ENCODE data around the gene ANKRD12.

Gene ANKRD12

DNA sequence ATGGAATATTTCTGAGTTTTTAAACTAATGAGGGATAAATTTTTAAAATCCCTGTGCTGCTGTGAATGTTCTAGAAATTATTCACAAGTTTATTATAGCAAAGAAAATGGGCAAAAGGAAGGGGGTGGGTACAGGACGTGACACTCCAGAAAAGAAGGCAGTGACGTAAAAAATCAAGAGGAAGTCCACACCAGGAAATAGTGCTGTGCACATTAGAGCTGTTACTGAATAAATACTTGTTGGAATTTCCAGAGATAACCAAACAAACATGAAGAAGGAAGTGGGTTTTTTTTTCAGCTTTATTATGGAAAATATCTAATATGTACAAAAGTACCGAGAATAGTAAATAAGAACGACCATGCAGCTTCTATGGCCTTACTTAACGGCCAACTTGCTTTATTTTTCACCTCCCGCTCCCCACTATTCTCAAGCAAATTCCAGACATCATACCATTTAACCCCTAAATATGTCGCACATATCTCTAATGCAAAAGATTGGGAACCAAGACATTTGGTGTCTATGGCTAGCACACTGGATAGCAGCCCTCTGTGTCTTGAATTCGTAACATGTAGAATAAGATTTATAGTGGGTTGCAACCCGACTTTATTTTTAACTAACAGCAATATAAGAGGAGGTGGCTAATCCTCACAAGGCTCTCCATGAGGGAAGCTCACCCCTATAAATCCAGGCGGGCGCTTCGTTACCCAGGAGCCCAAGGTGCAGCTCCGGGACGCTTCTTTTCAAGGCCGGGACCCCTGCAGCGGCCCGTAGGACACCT lies 34.7 kb upstream of the ANKRD12 start:
- TF ChIP-seq, protein P1, sequence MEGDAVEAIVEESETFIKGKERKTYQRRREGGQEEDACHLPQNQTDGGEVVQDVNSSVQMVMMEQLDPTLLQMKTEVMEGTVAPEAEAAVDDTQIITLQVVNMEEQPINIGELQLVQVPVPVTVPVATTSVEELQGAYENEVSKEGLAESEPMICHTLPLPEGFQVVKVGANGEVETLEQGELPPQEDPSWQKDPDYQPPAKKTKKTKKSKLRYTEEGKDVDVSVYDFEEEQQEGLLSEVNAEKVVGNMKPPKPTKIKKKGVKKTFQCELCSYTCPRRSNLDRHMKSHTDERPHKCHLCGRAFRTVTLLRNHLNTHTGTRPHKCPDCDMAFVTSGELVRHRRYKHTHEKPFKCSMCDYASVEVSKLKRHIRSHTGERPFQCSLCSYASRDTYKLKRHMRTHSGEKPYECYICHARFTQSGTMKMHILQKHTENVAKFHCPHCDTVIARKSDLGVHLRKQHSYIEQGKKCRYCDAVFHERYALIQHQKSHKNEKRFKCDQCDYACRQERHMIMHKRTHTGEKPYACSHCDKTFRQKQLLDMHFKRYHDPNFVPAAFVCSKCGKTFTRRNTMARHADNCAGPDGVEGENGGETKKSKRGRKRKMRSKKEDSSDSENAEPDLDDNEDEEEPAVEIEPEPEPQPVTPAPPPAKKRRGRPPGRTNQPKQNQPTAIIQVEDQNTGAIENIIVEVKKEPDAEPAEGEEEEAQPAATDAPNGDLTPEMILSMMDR (conservative IDR thresholded peaks at IDR 0.05; ENCODE audit: control insufficient read depth, insufficient read depth, low read depth, low read length): no peak
- H3K4me3 ChIP-seq (ENCODE audit: control insufficient read depth, low read depth, low read length): peak overlapping the region; percentile 51
- peak; percentile 72 for DNase-seq (ENCODE audit: low read depth)

DNA sequence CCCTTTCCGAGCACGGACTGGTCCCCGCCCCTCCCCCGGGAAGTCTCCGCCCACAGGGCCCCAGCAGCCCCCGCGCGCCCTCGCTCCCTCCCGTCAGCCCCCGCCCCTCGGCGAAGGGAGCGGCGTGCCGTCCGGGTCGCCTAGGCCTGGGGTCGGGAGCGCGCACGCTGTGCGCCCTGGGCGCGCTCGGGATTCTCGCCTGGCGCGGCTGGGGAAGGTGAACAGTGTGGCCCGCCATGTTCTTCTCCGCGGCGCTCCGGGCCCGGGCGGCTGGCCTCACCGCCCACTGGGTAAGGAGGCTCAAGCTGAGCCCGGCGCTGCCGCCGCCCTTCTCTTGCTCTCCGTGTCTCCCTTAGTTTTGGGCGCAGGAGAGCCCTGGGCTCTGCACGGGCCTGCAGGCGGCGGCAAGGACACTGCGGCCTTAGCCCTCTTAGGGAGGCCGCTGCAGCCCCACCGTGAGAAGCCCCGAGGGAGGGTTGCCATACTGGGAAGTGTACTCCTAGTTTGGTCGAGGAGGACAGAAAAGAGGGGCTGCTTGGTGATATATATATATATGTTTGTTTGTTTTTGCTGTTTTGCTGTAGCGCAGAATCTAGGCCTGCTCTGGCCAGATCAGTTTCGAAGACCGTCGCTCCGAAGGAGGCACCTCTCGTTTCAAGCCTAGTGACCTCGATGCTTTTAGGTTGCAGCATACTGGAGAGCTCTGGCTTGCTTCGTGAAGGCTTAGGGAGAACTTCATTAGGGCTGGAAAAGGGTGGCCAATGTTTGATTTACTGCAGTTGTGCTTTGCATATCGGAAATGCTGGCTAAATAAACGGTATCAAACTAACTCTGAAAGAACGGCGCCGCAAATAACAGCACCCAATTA lies 33.8 kb upstream of the ANKRD12 start, which contains the start of gene NDUFV2:
Gene NDUFV2 (plus strand): TSS at position 192 of the 868 bp plus-strand sequence. CDS start 45 bp downstream, at position 237.
- peak; percentile 91 for DNase-seq (ENCODE audit: low read depth)
- H3K4me3 ChIP-seq (ENCODE audit: control insufficient read depth, low read depth, low read length): peak within 1 kb of the TSS; percentile 85
- TF ChIP-seq, protein P1 (conservative IDR thresholded peaks at IDR 0.05; ENCODE audit: control insufficient read depth, insufficient read depth, low read depth, low read length): no peak

DNA sequence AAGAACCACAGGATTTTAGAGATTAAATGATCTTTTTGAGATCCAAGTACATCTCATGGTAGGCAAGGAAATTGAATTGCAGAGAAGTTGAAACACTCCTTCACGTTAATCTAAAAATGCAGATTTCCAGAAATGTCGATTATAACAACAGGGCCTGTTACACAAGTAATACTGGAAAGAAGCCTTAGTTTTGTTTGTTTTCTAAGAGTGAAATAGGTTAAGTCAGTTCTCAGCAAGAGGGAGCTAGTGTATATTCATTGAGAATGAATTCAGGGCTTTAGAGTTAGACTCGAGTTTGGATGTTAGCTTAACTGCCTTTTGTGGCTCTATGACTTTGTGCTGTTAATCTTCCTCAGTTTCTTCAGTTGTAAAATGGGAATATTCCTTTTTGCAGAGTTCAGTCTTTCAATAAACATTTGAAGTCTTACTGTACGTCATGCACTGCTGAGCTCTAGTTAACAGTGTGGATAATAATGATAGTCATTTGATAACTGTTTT lies 33.2 kb upstream of the ANKRD12 start:
- TF ChIP-seq, protein P1 (conservative IDR thresholded peaks at IDR 0.05; ENCODE audit: control insufficient read depth, insufficient read depth, low read depth, low read length): peak; percentile 27
- peak overlapping the region; percentile 85 for H3K4me3 ChIP-seq (ENCODE audit: control insufficient read depth, low read depth, low read length)
- DNase-seq (ENCODE audit: low read depth): peak; percentile 57

DNA sequence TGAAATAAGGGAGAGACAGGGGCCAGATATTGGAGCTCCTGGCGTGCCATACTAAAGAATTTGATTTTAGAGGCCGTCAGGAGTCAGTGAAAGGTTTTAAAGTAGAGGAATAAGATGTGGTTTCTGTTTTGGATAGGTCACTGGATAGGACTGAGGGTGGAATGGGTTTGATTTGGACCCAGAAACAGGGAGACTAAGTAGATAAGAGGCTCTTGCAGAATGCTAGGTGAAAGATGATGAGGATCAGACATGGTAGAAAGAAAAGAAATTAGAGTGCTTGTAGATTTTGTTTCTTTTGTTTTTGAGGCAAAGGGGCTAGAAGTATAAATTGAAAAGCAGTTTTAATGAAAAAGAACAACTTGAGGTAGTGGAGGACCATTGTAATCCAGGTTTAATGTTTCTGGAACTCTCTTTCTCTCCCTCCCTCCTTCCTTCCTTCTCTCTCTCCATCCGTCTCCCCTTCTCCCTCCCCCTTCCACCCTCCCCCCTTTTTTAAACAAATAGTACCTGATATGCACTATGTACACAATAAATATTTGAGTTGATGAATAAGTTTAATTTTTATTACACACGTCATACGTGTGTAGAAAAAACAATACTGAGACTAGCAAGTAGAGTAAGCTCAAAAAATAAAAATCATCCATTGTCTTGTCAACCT lies 32.2 kb upstream of the ANKRD12 start:
- peak overlapping the region; percentile 85 for H3K4me3 ChIP-seq (ENCODE audit: control insufficient read depth, low read depth, low read length)
- DNase-seq (ENCODE audit: low read depth): no peak
- TF ChIP-seq, protein P1 (conservative IDR thresholded peaks at IDR 0.05; ENCODE audit: control insufficient read depth, insufficient read depth, low read depth, low read length): no peak

DNA sequence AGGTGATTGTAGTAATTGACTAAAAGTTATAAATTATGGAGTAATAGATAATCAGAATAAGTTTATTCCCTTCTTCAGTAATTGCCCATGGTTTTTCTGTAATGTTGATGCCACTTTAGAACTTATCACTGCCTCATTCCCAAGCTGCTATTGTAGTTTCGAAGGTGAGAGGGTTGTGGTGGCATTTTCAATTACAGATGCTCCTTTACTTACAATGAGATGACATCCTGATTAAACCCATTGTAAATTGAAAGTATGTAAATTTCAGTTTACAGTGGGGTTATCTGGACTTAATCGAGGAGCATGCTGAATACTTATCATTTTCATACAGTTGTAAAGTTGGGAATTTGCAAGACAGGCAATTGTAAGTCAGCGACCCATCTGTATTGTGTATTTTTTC lies 31.2 kb upstream of the ANKRD12 start:
- no peak for DNase-seq (ENCODE audit: low read depth)
- TF ChIP-seq, protein P1 (conservative IDR thresholded peaks at IDR 0.05; ENCODE audit: control insufficient read depth, insufficient read depth, low read depth, low read length): no peak
- H3K4me3 ChIP-seq (ENCODE audit: control insufficient read depth, low read depth, low read length): peak overlapping the region; percentile 21

DNA sequence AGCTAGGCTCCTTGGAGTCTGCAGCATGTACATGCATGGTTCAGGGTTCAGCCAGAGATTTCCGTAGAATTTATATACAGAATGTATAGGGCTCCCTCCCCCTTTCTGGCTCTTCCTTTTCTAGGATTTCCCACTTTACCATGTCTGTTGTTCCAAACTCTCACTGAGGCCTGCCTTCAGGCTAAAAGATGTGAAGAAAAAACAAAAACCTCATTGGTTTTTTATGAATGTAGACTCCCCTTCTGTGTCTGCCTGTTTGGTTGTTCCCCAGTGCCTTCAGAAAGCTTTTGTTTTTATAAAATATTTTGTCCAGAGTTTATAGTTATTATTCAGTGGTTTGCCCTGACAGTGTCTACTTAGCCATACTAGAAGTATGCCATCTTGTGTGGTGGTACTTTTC lies 30.5 kb upstream of the ANKRD12 start:
- no peak for DNase-seq (ENCODE audit: low read depth)
- TF ChIP-seq, protein P1 (conservative IDR thresholded peaks at IDR 0.05; ENCODE audit: control insufficient read depth, insufficient read depth, low read depth, low read length): no peak
- no peak overlapping the region for H3K4me3 ChIP-seq (ENCODE audit: control insufficient read depth, low read depth, low read length)

Data from fibroblast of mammary gland (primary cell).